Stimulated activated CD8-positive, alpha-beta memory T cell treated with anti-CD3 and anti-CD28 coated beads, Interleukin-4, amount 100 ng/mL, for 48 hours (primary cell): ENCODE data around the gene PPP1R1C.
"Not testable (repeated sequence)": the region's sequence is repeated elsewhere in the genome, so short reads cannot be mapped to it uniquely, and the experiment has no call there.

ENCODE experiments used
- DNase-seq: peaks from one replicate; pipeline ENCODE4 v3.0.0-alpha.2; 2020

Gene PPP1R1C

DNA sequence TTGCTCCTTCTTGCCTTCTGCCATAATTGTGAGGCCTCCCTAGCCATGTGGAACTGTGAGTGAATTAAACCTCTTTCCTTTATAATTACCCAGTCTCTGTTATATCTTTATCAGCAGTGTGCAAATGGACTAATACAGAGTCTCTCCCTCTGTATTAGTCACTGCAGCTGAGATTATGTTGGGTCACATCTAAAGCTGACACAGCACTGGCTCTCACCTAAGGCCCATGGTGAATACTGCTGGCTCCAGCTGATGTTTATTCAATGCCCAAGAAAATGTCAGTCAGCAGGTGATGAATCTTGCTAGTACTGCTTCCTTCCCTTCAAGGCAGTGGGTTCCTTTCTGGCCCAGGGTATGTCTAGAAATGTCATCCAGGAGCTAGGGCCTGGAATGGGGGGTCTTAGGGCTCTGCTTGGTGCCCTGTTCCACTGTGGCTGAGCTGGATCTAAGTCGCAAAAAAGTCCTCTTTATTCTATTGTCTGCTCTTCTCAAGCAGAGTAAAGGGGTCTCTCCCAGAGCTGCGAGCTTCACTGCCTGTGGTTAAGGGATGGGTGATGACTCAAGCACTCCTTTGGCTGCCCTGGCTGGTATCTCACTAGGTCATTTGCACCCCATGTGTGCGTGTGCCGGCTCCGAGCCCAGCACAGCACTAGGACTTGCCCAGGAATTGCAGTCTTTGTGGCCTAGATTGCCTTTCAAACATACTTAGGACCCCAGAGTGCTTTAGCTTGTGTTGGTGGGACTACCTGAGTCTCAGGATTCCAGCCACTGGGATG is 29.9 kb downstream of the PPP1R1C start:
- DNase-seq: no peak

DNA sequence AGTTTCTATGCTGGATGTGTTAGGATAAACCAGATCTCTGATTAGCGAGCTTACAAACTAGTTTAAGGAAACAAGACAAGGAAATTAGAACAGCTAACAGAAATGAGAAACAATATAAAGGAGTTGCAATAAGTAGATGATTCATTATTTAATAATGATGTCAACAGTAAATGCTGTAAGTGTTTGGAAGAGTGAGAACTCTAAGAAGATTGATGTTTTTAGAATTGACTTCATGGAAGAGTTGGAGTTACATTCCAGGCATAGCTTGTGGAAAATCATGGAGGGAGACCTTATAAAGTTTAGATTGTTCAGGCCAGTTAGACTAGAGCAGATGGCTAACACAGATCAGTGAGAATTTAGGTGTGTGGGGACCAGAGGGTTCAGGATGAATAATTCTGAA is 32.6 kb downstream of the PPP1R1C start:
- DNase-seq: no peak

DNA sequence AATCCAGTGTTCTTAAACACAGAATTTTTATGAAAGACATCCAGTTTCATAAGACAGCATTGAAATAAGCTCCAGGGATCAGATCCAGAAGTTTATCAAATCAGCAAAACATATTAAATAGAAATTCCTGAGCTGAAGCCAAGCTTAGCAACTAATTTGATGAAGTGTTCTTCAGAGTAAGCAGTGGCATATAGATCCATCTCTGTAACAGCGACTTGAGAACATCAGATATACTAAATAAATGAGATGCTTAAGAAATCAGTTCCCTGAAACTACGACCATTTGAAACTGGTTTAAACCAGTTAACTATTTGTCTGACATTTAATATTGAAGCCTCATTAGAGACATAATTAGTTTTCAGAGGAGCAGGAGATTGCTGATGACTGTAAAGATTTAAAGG is 34.1 kb downstream of the PPP1R1C start:
- no peak for DNase-seq

DNA sequence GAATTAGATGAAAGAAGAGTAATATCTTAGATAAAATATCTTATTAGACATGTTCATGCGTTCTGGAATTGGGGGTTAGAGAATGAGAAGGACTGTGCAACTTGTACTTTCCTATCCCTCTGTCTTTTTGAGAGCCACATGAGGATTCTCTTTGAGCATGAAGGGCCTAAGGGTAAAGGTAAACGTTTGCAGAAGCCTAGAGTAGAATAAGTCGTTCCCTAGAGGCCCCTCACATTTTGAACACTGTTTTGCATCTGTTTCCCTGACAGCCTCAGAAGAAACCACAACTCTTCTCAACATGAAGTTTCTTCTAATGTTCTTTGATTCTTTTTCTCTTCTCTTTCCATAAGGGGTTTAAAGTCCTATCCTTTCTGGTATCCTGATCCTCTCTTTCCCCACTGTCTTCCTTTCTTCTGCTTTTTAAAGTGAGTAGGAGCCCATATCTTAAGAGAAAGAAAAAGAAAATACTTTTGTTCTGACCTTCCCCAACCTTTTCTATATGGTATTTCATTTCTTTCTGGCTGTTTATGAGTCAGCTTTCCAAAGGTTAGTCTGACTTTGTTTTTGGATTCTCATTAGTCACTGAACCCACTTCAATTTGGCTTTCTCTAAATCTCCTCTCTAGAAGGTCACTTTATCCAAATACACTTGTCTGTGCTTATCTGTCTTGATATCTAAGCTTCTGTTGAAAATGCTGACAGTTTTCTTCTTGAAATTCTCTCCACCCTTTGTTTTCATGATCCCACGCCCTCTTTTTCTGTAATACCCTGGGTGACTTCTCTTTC is 34.8 kb downstream of the PPP1R1C start:
- no peak for DNase-seq

DNA sequence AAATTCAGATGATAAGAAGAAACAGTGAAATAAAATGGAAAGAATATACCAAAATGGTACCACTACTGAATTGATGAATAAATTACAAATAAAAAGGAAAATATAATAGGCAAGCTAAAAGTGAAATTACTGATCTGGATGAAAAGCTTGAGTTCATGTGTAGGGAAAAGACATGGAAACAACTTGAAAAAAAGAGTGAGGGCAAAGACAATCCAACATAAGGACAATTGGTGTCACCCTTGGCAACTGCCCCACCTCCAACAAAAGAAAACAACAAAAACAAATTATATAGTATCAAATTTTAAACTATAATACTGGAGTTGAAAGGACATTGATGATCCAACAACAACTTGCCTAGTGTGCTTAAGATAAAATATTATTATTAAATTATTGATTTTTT is 37.6 kb downstream of the PPP1R1C start:
- no peak for DNase-seq

DNA sequence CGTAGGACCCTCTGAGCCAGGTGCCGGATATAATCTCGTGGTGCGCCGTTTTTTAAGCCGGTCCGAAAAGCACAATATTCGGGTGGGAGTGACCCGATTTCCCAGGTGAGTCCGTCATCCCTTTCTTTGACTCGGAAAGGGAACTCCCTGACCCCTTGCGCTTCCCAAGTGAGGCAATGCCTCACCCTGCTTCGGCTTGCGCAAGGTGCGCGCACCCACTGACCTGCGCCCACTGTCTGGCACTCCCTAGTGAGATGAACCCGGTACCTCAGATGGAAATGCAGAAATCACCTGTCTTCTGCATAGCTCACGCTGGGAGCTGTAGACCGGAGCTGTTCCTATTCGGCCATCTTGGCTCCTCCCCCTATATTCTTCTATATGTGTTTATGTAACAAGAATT is 45.2 kb downstream of the PPP1R1C start:
- not testable (repeated sequence) for DNase-seq

DNA sequence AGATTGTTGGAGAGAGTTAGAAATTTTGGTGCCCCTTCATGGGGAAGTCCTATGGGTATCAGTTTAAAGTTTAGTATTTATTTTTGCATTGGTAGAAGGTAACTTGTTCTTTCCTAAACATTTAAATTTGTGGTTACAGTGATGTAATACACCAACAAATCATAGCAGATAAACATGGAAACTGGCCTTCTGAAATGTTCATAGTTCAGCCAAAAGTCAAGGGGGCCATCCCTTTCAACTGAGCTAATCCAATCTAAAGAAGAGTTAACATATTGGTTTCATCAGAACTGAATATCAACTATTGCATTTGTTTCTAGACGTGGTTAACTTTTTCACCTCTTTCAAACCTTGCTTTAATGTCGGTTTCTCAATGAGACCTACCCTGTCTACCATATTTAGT is 46.3 kb downstream of the PPP1R1C start:
- no peak for DNase-seq

DNA sequence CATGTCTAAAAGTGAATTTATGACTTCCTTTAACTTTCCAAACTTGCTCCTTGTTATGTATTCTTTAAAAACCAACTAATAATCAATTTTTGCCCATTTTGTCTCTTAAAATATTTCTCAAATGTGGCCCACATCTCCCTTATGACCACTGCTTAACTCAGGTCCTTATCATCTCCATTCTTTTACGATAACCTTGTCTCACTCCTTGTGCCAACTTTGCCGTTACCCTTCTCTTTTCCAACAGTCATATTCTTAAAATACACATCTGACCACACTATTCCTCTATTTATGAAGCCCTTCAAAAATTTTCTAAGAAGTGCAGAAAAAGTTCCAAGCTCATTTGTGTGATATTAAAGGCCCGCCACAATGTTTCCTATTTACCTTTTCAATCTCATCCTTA is 47.8 kb downstream of the PPP1R1C start:
- no peak for DNase-seq

DNA sequence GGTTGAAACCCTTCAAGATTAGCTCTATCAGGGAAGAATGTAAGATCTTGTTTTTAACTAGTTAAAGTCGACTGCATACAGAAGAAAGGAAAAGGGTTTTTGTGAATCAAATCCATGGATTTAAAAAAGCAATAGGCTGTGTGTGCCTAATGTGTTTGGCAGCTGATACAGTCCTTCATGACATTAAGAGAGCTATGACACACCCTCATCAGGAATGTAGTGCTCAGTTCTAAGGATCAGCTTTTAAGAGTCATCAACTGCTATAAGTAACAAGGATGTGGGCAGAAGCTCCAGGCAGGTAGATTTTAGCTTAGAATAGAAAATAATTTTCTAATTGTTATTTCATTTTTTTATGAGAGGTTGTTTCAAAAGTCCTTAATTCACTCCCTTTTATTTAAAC is 52.9 kb downstream of the PPP1R1C start:
- DNase-seq: no peak

DNA sequence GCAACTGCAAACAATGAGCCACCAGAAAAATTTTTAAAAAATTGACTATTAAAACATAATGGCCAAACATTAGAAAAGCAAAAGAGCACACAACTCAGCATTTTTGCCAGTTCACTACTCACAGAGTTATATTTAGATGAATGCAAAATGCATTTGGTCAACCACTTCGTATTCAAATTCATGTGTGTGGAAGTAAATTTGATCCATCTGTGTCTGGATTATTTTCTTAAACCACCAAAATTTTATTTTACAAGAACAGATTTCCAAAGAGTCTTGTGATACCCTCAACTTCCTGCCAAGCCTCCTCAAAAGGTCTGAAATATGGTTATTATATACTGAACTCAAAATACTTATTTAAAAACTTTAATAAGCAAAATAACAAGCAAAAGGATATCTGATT is 57.4 kb downstream of the PPP1R1C start:
- DNase-seq: no peak

DNA sequence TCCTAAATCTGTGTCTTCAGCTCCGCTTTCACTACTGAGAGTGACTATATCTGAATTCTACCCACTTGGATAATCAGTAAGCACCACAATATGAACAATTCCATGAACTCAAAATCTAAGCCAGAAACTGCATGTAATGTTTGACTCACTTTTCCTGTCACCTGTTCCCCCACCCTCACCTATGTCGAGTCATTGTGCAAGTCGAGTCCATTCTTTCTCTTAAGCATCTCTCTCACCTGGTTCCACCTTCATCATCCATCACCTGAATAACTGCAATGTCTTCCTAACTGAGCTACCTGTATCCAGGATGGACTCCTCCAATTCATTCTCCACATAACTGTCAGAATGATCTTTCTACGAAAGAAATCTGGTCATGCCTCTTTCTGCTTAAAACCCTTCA is 58.2 kb downstream of the PPP1R1C start:
- DNase-seq: no peak

DNA sequence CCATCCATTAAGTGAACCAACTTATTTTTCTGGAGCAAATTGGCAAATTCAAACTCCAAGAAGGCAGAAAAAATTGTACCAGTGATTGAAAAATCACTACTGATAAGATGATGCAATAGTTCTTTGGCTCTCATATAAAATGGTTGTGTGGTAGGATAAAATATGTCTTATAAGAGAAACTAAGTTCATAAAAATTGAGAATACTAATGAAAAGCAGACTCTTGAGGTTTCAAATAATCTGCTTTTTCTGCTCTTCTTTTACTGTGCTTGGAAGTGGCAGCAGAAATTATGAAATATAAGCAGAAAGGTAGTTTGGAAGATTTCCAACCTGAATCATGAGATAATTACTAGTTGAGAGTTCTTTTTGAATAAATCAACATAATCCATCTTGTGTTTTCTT is 61.9 kb downstream of the PPP1R1C start:
- no peak for DNase-seq

DNA sequence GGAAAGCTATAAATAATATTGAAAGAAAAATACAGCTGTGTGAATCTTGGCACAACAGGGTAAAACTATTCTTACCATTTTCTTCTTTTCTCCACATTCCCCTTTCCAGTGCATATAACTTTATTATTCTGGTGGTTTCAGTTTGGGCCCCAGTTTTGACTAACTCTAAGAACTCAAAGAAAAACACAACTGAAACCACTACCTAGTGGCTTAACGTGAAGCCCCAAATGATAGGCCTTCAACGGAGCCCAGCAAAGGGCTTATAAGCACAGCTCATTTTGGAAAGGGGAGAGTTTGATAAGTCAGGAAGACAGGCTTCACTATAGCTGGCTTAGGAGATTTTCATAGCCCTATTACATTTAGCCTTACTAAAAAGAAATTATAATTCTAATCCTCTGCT is 62.4 kb downstream of the PPP1R1C start:
- DNase-seq: no peak

DNA sequence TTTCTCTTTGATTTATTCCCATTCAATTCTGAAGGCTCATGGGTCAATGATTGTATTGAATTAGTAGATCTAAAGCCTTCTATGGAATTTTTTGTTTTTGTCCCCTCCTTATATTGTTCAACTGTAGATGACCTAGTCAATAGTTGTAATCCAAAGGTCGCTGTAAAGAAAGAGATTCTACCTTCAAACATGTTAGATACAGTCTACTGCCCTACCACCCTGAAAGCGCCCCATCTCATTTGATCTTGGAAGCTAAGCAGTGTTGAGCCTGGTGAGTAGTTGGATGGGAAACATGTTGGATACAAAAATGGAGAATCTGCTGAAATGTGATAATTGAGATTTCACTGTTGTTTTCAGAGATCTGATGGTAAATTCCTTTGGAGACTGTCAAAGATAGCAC is 63.0 kb downstream of the PPP1R1C start:
- DNase-seq: no peak

DNA sequence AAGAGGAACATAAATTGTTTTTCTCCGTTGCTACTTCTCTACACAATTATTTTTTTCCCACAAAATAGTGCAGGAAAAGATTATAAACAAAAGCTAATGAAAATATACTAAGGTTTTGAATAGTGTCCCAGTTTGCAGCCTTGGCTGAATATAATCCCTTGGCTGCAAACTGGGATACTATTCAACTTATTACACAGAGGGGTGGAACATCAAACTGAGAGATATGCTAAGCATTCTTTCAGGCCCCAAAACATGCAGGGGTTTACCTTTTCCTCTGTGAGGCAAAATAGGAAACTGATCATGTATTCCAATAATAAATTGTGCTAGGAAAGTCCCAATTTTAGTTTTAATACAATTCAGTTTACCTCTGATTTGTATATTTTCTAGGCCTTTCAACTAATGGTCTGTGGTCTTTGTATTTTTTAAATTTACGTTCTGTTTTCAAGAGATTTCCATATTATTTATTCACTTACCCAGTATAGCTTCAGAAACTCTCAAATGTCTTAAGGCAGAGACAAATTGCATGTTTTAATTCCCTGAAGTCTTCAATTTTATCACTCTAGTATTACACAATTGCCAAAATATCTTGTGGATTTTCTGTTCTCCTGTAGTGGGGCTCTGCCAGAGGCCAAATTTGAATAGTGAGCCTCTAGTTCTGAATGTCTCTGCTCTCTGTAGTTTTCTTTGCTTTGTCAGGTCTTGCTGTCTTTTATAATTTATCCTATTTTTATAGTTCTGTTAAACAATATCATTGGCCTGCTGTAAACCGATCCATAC is 63.9 kb downstream of the PPP1R1C start:
- no peak for DNase-seq

DNA sequence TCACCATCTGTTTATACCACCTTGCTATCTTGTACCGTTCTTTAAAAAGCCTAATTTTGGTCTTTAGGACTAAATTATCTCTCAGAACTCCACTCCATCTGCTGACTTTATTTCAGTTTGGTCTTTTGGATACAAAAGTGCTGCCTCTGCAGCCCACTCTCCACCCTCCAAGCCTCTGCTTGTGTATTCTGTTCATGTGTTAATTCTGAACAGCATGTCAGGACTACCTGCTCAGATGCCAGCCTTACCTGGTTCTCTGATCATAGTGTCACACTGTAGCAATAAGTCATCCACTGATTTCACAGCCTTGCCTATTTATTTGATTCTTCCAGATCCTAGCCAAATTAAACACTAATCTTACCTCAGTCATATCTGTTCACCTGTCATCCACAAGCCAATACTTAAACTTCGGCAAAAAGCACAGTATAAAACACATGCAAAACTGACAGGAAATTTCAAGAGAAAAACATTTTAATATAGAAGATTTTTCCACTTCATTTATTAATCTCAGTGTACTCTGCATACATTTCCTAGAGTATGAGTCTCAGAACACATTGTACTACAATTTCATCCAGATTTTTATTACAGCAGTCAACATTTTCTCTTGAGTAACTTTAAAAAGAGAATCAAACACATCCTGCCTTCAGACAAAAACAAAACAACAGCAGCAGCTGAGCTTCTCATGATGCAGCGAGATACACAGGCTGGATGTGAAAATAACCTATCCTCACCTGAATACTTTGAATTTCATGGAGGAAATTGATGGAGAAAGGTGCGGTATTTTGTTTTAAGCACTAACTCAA is 64.9 kb downstream of the PPP1R1C start:
- no peak for DNase-seq

DNA sequence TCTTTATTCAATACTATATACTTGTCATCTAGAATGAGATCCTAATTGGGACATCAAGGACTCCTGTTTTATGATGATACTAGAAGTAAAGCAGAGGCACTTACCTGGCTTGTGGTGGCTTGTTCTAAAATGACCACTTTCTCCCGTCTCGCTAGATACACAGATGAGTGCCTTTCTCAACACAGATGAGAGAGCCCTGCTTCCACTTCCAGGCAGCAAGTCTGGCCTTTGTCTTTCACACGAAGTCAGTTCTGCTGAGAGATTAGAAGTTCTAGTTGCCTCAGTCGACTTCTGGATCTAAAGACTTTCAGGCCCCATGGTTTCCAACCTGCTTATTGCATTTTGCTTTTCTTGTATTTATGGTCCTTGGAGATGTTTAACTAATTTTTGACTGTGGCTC is 70.3 kb downstream of the PPP1R1C start:
- no peak for DNase-seq

DNA sequence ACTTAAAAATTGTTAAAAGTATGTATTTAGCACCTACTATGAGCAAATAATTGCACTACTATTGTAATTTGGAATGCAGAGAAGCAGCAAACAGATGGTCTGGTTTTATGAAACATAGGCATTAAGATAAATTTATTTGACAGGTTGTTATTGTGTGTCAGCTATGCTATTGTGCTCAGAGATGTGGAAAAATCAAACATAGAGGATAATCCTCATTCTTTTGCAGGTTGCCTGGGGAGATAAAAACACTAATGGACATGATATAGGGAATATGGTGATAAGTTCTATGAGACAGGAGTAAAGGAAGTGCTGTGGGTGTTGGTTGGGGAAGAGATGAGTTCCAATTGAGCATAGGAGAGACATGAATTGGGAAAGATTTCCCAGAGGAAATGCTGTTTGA is 71.3 kb downstream of the PPP1R1C start:
- no peak for DNase-seq

DNA sequence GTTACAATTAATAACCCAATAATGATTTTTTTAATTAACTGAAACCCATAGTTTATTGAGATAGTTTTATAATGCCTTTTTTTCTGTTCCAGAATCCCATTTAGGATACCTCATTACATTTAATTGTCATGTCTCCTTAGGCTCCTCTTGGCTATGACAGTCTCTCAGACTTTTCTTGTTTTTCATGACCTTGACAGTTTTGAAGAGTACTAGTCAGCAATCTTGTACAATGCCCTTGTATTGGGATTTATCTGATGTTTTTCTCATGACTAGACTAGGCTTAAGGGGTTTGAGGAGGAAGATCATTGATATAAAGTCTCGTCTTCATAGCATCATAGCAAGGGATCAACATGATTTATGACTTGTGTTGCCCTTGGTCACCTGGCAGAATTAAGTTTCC is 72.4 kb downstream of the PPP1R1C start:
- DNase-seq: no peak

DNA sequence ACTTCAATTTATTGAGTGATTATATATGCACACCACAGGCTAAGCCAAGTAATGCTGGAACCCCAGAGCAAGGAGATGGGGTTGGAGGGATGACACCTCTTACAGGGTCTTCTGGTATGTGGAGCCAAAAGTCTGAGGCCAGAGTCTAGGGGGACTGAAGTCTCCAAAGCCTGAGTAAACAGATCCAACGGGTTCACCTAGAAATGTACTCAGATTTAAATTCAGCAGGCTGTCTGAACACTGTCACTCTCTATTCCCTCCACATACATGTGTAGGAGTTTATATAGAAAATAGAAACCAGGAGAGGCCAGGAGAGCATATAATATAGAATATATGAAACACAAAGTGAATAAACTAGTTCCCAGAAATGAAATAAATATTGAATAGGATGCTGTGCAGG is 76.1 kb downstream of the PPP1R1C start:
- no peak for DNase-seq

DNA sequence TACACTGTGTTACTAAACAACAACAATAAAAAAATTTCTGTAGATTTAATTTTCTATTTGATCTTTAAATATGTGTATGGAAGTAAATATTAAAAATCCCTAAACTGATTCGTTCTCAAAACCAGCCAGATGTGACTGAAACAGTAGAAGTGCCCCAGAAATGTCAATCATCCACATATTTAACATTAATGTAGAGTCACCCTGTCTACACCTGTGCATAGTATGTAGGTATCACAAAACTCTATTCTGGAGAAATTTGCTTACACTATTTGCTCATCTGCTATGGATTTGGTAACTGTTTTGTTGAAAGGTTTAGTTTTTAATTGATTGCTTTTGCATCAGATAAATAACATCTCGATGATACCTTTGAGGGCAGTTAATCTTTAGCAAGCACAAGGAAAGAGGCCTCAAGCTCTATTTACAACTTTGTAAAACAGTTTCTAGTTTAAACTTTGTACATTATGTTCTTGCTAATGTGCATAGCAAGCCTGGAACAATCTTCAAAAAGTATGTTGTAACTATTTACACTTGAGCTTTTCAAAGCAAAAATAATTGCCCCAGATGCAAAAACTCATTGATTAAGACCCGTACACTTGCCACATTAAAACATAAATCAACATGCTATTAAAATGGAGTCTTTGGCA is 76.8 kb downstream of the PPP1R1C start:
- no peak for DNase-seq

DNA sequence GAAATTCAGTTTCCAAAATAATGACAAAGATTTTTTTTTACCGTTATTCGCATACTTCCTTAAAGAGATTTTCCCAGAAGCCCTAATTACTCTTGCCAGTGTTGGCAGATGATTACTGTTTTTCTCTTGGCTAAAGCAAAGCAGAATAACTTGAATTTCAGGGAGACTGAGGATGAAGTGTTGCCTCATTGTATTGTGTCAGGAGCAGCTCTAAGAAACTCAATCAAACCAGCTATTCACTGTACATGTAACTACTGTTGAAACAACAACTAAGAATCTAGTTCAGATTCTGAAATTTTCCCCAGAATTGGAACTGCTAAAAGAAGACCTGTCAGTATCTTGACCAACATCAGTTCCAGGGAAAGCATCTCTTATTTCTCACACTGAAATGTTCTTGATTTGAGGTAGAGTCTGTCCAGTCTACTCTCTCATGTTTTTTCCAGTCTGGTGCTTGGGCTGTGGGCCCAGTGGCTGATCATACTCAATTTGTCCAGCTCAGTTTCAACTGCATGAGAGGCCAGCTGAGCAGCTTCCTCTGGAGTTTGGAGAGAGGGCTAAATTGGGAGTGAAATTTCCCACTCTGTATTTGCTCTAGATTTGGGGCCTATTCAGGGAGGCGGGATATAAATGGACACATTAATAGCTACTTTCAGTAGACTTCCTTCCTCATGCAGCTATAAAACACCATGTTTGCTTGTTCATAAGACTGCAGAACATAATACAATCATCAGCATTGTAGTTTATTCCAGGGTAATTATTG is 78.5 kb downstream of the PPP1R1C start:
- no peak for DNase-seq
